ENCODE measurements around the gene ALG1.
A peak's percentile ranks its signal among the peaks of the same experiment; 100 is the strongest.

Gene ALG1

DNA sequence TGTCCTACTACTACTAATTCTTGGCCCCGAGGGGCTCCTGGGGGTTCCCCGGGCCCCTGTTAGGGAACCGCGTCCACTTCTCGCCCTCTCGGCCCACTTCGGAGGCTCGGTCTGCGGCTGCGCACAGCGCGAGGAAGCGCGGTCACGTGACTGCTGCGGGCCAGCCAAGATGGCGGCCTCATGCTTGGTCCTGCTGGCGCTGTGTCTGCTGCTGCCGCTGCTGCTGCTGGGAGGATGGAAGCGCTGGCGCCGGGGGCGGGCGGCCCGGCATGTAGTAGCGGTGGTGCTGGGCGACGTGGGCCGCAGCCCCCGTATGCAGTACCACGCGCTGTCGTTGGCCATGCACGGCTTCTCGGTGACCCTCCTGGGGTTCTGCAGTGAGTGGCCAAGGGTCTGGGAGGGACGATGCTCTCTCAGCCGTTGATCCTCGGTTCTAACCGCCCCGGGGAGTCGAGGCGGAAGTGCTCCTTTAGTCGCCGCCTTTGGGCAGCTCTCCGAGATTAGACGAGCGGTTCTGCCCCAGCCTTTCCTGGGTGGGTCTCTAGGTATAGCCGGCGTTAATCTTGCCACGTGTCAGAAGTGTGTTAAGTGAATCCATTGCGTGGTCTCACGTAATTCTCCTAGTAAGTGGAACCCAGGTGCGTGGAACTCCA, at the start of gene ALG1:
Gene ALG1, plus strand, starts transcription at position 163 of the 653 bp plus-strand sequence. Its CDS starts 7 bp downstream, at position 170.
- Histone ChIP-seq H3K27me3 (ENCODE audit: insufficient read depth, low read depth) (no peaks in the 10 kb centered on the region), H3K27ac (peak within 1 kb of the TSS; percentile 70), H4K20me1 (ENCODE audit: insufficient read depth) (no peaks in the 10 kb centered on the region), H2AFZ (ENCODE audit: low read depth) (peak within 1 kb of the TSS; percentile 87), H3K36me3 (ENCODE audit: insufficient read depth) (no peaks in the 10 kb centered on the region), H3K4me1 (ENCODE audit: low read depth, poor library complexity, severe bottlenecking) (peaks cover 17% of the 10 kb centered on the region), H3K4me3 (IDR thresholded peaks at IDR 0.05; ENCODE audit: insufficient read depth, low read depth, low read length) (peak within 1 kb of the TSS; percentile 79), H3K79me2 (ENCODE audit: insufficient read depth, low read depth) (peaks cover 20% of the 10 kb centered on the region), H3K4me2 (peak within 1 kb of the TSS; percentile 81), H3K9ac (peak within 1 kb of the TSS; percentile 75)
- TF ChIP-seq CTCF (conservative IDR thresholded peaks at IDR 0.05; ENCODE audit: low read depth, low read length) = no peak

DNA sequence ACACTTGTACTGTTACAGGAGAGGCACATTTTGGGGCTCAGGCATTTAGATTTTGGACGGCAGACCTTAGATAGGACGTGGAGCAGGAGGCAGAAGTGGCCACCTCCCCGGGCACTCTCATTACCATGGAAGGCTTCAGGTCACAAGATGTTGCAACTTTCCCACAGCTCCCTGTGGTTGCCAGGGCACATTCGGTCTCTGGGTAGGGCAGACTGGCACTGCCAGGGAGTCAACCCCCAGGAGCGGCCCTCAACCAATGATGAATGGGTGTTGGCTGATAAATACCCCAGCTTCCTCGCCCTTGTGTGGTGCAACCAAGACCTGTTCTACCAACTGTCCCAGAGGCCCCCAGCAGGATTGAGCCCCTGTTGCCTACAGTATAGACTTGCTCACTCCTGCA, 49.1 kb upstream of the ALG1 start:
- Histone ChIP-seq H3K4me1 (ENCODE audit: low read depth, poor library complexity, severe bottlenecking) (peaks cover 8% of the 10 kb centered on the region), H3K27ac (no peak overlapping the region), H3K4me2 (no peak overlapping the region), H2AFZ (ENCODE audit: low read depth) (no peak overlapping the region), H3K9ac (no peak overlapping the region), H4K20me1 (ENCODE audit: insufficient read depth) (no peaks in the 10 kb centered on the region), H3K79me2 (ENCODE audit: insufficient read depth, low read depth) (no peaks in the 10 kb centered on the region), H3K27me3 (ENCODE audit: insufficient read depth, low read depth) (no peaks in the 10 kb centered on the region; the same call in 1 of the 2 replicates), H3K36me3 (ENCODE audit: insufficient read depth) (no peaks in the 10 kb centered on the region), H3K4me3 (IDR thresholded peaks at IDR 0.05; ENCODE audit: insufficient read depth, low read depth, low read length) (no peak overlapping the region)
- TF ChIP-seq CTCF (conservative IDR thresholded peaks at IDR 0.05; ENCODE audit: low read depth, low read length) = no peak

DNA sequence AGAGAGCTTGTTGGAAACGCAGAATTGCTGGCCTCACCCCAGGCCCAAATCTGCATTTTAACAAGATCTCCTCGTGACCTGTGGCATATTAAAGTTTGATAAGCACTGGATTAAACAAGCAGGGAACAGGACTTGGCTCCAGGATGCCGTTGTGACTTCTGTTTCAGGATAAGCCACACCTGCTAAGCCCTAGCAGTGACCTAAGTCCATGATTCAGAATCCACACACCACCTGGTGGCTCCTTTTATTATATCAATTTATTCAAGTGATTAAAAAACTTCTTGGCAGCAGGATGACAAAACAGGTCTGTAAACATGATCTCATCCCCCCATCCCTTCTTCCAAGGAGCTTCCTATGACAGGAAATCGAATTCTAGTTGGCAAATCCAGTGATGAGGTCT, 47.0 kb upstream of the ALG1 start:
- no peak overlapping the region for H3K4me3 ChIP-seq (IDR thresholded peaks at IDR 0.05; ENCODE audit: insufficient read depth, low read depth, low read length)
- H3K9ac ChIP-seq = no peak overlapping the region
- H3K4me1 ChIP-seq (ENCODE audit: low read depth, poor library complexity, severe bottlenecking) = no peaks in the 10 kb centered on the region
- no peak overlapping the region for H3K27ac ChIP-seq
- no peak overlapping the region for H2AFZ ChIP-seq (ENCODE audit: low read depth)
- peak overlapping the region; percentile 18; the same call in 1 of the 2 replicates for H3K4me2 ChIP-seq
- no peaks in the 10 kb centered on the region for H3K79me2 ChIP-seq (ENCODE audit: insufficient read depth, low read depth)
- peak; percentile 51; the same call in 1 of the 2 replicates for TF ChIP-seq CTCF (conservative IDR thresholded peaks at IDR 0.05; ENCODE audit: low read depth, low read length)
- H3K27me3 ChIP-seq (ENCODE audit: insufficient read depth, low read depth) = no peaks in the 10 kb centered on the region; the same call in 1 of the 2 replicates
- no peaks in the 10 kb centered on the region for H4K20me1 ChIP-seq (ENCODE audit: insufficient read depth)
- H3K36me3 ChIP-seq (ENCODE audit: insufficient read depth) = no peaks in the 10 kb centered on the region

DNA sequence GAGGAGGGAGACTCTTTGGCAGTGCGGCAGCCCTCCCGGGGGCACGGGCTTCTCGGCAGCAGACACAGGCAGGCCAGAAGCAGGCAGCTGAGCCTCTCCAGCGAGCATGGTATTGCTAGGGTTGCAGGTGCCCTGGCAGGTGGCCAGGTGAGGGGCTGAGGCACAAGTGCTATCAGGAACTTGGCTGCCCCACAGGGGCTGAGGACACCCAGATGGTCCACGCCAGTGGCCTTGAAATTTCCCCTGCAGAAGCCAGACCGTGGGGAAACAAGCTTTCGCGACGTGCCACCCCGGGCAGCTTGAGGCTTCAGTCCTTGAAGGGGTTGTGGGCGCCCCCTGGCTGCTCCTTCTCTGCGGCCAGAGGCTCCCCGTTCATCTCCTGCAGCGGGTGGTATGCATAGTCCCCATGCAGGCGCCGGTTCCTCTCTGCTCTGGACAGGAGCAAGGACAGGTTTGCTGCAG, 46.4 kb upstream of the ALG1 start:
- H3K4me1 ChIP-seq (ENCODE audit: low read depth, poor library complexity, severe bottlenecking) = no peaks in the 10 kb centered on the region
- H3K4me3 ChIP-seq (IDR thresholded peaks at IDR 0.05; ENCODE audit: insufficient read depth, low read depth, low read length) = no peak overlapping the region
- no peaks in the 10 kb centered on the region for H3K79me2 ChIP-seq (ENCODE audit: insufficient read depth, low read depth)
- H4K20me1 ChIP-seq (ENCODE audit: insufficient read depth) = no peaks in the 10 kb centered on the region
- no peak overlapping the region for H3K9ac ChIP-seq
- no peak overlapping the region for H2AFZ ChIP-seq (ENCODE audit: low read depth)
- H3K27ac ChIP-seq = no peak overlapping the region
- H3K4me2 ChIP-seq = peak overlapping the region; percentile 18; the same call in 1 of the 2 replicates
- H3K36me3 ChIP-seq (ENCODE audit: insufficient read depth) = no peaks in the 10 kb centered on the region
- 0 out of 2 replicates have a peak, but pooled peaks have one; percentile 1 for TF ChIP-seq CTCF (conservative IDR thresholded peaks at IDR 0.05; ENCODE audit: low read depth, low read length)
- H3K27me3 ChIP-seq (ENCODE audit: insufficient read depth, low read depth) = no peaks in the 10 kb centered on the region; the same call in 1 of the 2 replicates
